Hepatocyte (in vitro differentiated cells): ENCODE results near the gene GALNT18.

Source experiments
- CTCF ChIP-seq: fragments of 200-600 bp; sonication (generic); IDR thresholded peaks from 2 replicates; pipeline ENCODE4 v1.5.1; 2016; ENCODE audit warnings: antibody characterized with exemption, mild to moderate bottlenecking; ENCODE audit not compliant: poor library complexity
- EZH2 ChIP-seq: fragments of 200-600 bp; sonication (generic); IDR thresholded peaks from 2 replicates; pipeline ENCODE4 v1.6.1; 2016; ENCODE audit warnings: antibody characterized with exemption, mild to moderate bottlenecking, borderline replicate concordance

- TF ChIP-seq CTCF, result no peak
- TF ChIP-seq EZH2, result no peak
Measured at GRCh38 chr11:11441516-11441915, 180.3 kb downstream of the GALNT18 start.
